DMS79 treated with DMSO at 0.1 percent for 48 hours (cell line): Measurements from ENCODE around the gene SLC30A1.
A peak's percentile ranks its signal among the peaks of the same experiment; 100 is the strongest.
"Not testable (repeated sequence)": the region's sequence is repeated elsewhere in the genome, so short reads cannot be mapped to it uniquely, and the experiment has no call there.

Source experiments
- DNase-seq: peaks from one replicate; lab custom pipeline; 2025; lab: John Stamatoyannopoulos, UW

Gene SLC30A1

GRCh38 chr1:211583011-211583992 lies 4.3 kb upstream of the SLC30A1 start:
- no peak for DNase-seq

GRCh38 chr1:211581526-211581925 lies 2.6 kb upstream of the SLC30A1 start:
- DNase-seq, result no peak

- no peak for DNase-seq
Measured at GRCh38 chr1:211580303-211580687, 1.3 kb upstream of the SLC30A1 start.

GRCh38 chr1:211579440-211580302 lies 710 bp upstream of the SLC30A1 start:
- DNase-seq, result peak; percentile 64

GRCh38 chr1:211577819-211578639 lies 932 bp downstream of the SLC30A1 start:
- DNase-seq, result peak; percentile 47

- no peak for DNase-seq
Measured at GRCh38 chr1:211577277-211577818, 1.6 kb downstream of the SLC30A1 start.

GRCh38 chr1:211576717-211577116 lies 2.2 kb downstream of the SLC30A1 start:
- no peak for DNase-seq

- DNase-seq, result no peak
Measured at GRCh38 chr1:211574705-211575104, 4.3 kb downstream of the SLC30A1 start.

GRCh38 chr1:211571998-211572397 lies 7.0 kb downstream of the SLC30A1 start:
- no peak for DNase-seq

GRCh38 chr1:211570378-211570777 lies 8.6 kb downstream of the SLC30A1 start:
- DNase-seq, result not testable (repeated sequence)

GRCh38 chr1:211566431-211567025 lies 12.4 kb downstream of the SLC30A1 start:
- DNase-seq, result no peak

GRCh38 chr1:211564084-211564483 lies 14.9 kb downstream of the SLC30A1 start:
- DNase-seq, result no peak

- no peak for DNase-seq
Measured at GRCh38 chr1:211559222-211560010, 19.5 kb downstream of the SLC30A1 start.

GRCh38 chr1:211557894-211558625 lies 20.9 kb downstream of the SLC30A1 start:
- DNase-seq, result no peak

GRCh38 chr1:211553549-211553948 lies 25.4 kb downstream of the SLC30A1 start:
- DNase-seq, result no peak

GRCh38 chr1:211551638-211552460 lies 27.1 kb downstream of the SLC30A1 start:
- DNase-seq, result peak; percentile 24

GRCh38 chr1:211549092-211549711 lies 29.8 kb downstream of the SLC30A1 start:
- no peak for DNase-seq
